D721Med (cell line): ENCODE measurements around the gene CARD18.

Experiments
- DNase-seq: peaks from one replicate; pipeline ENCODE4 v3.0.0; 2011; ENCODE audit warnings: low spot score; ENCODE audit not compliant: insufficient read length
- FAIRE-seq: peaks from 2 replicates; lab custom pipeline; 2011; peaks lifted over from hg19 to GRCh38; lab: Jason Lieb, UNC
- TF ChIP-seq, protein P1 (sequence below): IDR thresholded peaks from 2 replicates; pipeline ENCODE4 v1.5.1; 2012; ENCODE audit warnings: mild to moderate bottlenecking, control low read depth; ENCODE audit not compliant: insufficient read depth; ENCODE audit errors: missing control alignments

CARD18 gene

GRCh38 chr11:105156231-105156630 is 16.7 kb upstream of the CARD18 start:
- no peak for DNase-seq
- no peak for FAIRE-seq
- TF ChIP-seq, protein P1, sequence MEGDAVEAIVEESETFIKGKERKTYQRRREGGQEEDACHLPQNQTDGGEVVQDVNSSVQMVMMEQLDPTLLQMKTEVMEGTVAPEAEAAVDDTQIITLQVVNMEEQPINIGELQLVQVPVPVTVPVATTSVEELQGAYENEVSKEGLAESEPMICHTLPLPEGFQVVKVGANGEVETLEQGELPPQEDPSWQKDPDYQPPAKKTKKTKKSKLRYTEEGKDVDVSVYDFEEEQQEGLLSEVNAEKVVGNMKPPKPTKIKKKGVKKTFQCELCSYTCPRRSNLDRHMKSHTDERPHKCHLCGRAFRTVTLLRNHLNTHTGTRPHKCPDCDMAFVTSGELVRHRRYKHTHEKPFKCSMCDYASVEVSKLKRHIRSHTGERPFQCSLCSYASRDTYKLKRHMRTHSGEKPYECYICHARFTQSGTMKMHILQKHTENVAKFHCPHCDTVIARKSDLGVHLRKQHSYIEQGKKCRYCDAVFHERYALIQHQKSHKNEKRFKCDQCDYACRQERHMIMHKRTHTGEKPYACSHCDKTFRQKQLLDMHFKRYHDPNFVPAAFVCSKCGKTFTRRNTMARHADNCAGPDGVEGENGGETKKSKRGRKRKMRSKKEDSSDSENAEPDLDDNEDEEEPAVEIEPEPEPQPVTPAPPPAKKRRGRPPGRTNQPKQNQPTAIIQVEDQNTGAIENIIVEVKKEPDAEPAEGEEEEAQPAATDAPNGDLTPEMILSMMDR = no peak

DNA sequence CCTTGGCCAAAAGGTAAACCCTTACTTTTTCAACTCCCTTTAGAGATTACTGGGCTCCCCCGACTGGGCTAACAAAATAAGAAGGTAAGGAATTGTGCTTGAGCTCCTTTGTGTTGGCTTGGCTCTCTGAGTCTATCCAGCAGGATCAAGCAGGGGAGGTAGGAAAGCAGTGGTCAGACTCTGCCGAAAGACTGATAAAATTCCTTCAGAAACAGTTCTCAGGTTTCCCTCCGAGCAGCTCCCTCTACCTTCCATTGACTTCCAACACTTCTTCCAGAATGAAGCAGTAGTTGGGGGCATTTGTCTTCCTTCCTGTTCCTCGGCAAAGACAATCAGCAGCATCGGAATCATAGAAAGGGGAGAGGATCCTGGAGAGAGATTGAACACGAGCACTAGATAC is 16.1 kb upstream of the CARD18 start:
- FAIRE-seq (no peak), DNase-seq (no peak)
- TF ChIP-seq, protein P1 = no peak

DNA sequence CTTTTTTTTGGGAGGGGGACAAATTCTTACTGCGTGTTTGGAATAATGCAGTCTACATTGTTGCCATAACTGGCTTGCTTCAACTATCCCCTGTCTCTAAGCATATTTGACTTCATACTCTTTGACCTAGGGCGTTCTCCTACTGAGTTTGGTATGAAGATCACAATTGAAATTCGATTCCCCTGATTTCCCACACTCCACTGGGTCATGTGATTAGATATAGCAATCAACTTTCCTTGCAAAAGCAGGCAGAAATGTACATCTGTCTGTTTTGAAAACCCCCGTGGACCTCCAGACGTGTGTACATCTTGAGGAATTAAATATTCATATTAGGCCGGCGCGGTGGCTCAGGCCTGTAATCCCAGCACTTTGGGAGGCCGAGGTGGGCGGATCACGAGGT is 13.8 kb upstream of the CARD18 start:
- FAIRE-seq = no peak
- no peak for DNase-seq
- TF ChIP-seq, protein P1 = no peak

GRCh38 chr11:105152560-105152959 is 13.0 kb upstream of the CARD18 start:
- DNase-seq (no peak), FAIRE-seq (no peak)
- TF ChIP-seq, protein P1 = no peak

GRCh38 chr11:105152021-105152512 is 12.5 kb upstream of the CARD18 start:
- no peak for FAIRE-seq
- TF ChIP-seq, protein P1 = no peak

GRCh38 chr11:105149477-105149876 is 9.9 kb upstream of the CARD18 start:
- TF ChIP-seq, protein P1 = no peak
- no peak for DNase-seq
- FAIRE-seq = no peak

More at GRCh38 chr11:105152021-105152512, 12.5 kb upstream of the CARD18 start:
- DNase-seq = no peak

DNA sequence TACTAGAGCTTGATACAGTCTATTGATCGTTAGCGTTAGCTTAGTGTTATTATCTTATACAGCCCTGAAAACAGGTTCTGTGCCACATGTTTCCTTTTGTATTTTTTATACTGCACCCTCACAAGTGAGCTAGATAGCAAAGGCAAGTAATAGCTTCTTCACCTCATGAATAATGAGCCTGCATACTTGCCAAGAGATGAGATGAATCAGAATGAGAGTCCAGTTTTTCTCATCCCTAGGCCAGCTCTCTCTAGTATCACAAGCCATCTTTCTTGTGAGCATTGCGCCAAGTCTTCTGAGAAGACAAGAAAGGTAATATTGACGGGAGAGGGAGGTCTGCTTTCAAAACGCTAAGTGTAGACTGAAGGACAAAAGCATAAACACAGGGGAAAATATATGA is 8.7 kb upstream of the CARD18 start:
- DNase-seq = no peak
- TF ChIP-seq, protein P1 = no peak
- no peak for FAIRE-seq
